Occipital lobe (tissue), 2 donors: ENCODE results near the gene CASS4. TPM values are rescaled to one million over a fixed set of nuclear protein-coding genes. Genes with fewer than 3 reads are reported as not detected.

Experiments used
- DNase-seq: peaks from one replicate; lab custom pipeline; 2025; lab: John Stamatoyannopoulos, UW
- total RNA-seq: library from RNA; depleted of rRNA; stranded (reverse); fragments of >200 nt; gene quantifications from one replicate; pipeline ENCODE4 v1.2.3, GENCODE V29; 2014

Gene CASS4
- total RNA-seq, 1 donor from 2014 or later = 0.16 TPM

- no peak for DNase-seq
Observed at GRCh38 chr20:56443654-56444540, 31.8 kb downstream of the CASS4 start.

- DNase-seq = no peak
Observed at GRCh38 chr20:56445130-56445529, 33.1 kb downstream of the CASS4 start.

GRCh38 chr20:56445540-56445939 is 33.5 kb downstream of the CASS4 start:
- no peak for DNase-seq

GRCh38 chr20:56447227-56447626 is 35.2 kb downstream of the CASS4 start:
- DNase-seq = no peak

GRCh38 chr20:56449459-56449858 is 37.4 kb downstream of the CASS4 start:
- no peak for DNase-seq

GRCh38 chr20:56451056-56451765 is 39.2 kb downstream of the CASS4 start:
- DNase-seq = no peak

- DNase-seq = no peak
Observed at GRCh38 chr20:56453352-56453751, 41.3 kb downstream of the CASS4 start.

GRCh38 chr20:56454754-56455153 is 42.7 kb downstream of the CASS4 start:
- DNase-seq = no peak

- no peak for DNase-seq
Observed at GRCh38 chr20:56458206-56458821, 46.3 kb downstream of the CASS4 start.

- DNase-seq = no peak
Observed at GRCh38 chr20:56460459-56460858, 48.4 kb downstream of the CASS4 start.

- no peak for DNase-seq
Observed at GRCh38 chr20:56461576-56461975, 49.5 kb downstream of the CASS4 start.

GRCh38 chr20:56463428-56463827 is 51.4 kb downstream of the CASS4 start:
- DNase-seq = no peak

GRCh38 chr20:56465997-56466396 is 53.9 kb downstream of the CASS4 start:
- DNase-seq = no peak

- DNase-seq = no peak
Observed at GRCh38 chr20:56467968-56468315, 55.9 kb downstream of the CASS4 start.

- DNase-seq = peak; percentile 93
Observed at GRCh38 chr20:56468316-56469076, 56.4 kb downstream of the CASS4 start, which contains the start of gene RTF2. RTF2 (plus strand) TSS chr20:56468627; CDS start chr20:56468698, 71 bp downstream.

GRCh38 chr20:56469077-56469449 is 57.0 kb downstream of the CASS4 start:
- DNase-seq = no peak

- no peak for DNase-seq
Observed at GRCh38 chr20:56483970-56484369, 71.9 kb downstream of the CASS4 start.

GRCh38 chr20:56487216-56487615 is 75.2 kb downstream of the CASS4 start:
- no peak for DNase-seq

- DNase-seq = no peak
Observed at GRCh38 chr20:56488566-56488965, 76.5 kb downstream of the CASS4 start.

GRCh38 chr20:56501116-56501515 is 89.1 kb downstream of the CASS4 start:
- DNase-seq = no peak

- no peak for DNase-seq
Observed at GRCh38 chr20:56503916-56504315, 91.9 kb downstream of the CASS4 start.
